Left renal cortex interstitium (tissue), 4 donors: ENCODE data around the gene ALDH1B1. TPM values are rescaled to one million over a fixed set of nuclear protein-coding genes. Genes with fewer than 3 reads are reported as not detected.
A peak's percentile ranks its signal among the peaks of the same experiment; 100 is the strongest.
"Not testable (repeated sequence)": the region's sequence is repeated elsewhere in the genome, so short reads cannot be mapped to it uniquely, and the experiment has no call there.

Experiments used
- DNase-seq, 4 donors: peaks; one replicate each; pipeline ENCODE4 v3.0.0-alpha.2; 2013; ENCODE audit warnings: low read depth in 4 of 4, low spot score in 2 of 4, missing footprints in 1 of 4
- polyA plus RNA-seq, 4 donors: library from polyadenylated mRNA; unstranded; fragments of 120-200 nt; gene quantifications; one replicate each; pipeline ENCODE4 v1.2.1, GENCODE V29; 2013; ENCODE audit not compliant: insufficient read length in 4 of 4

Gene ALDH1B1
- polyA plus RNA-seq, 4 donors = 25.6 to 39.3 (median 36.1) TPM

DNA sequence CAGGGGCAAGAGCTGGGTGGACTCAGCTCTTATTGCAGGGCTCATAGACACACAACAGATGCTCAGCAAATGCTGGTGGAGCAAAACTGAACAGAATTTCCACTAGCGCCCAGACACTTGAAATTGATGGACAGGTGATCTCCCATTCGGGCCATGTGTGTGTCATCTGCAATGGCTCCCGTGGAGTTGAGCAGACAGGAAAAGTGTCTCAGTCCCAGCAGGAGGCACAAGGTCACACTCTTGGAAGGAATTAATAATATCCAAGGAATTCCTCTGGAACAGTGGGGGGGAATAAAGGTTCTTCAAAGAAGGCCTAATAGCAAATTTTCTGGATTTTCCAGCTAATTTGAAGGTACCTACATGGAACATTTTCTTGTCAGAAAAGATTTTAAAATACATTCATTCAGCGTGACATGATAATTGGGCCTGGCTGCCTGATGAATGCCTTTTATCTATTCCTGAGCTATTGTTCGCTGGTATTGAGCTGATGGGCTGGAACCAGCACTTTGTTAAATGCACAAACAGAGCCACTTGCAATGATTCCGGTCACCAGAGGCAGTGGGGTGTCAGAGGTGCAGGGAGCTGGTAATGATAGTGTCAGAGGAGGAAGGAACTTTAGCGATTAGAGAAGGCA lies 31.5 kb upstream of the ALDH1B1 start:
- no peak for DNase-seq

DNA sequence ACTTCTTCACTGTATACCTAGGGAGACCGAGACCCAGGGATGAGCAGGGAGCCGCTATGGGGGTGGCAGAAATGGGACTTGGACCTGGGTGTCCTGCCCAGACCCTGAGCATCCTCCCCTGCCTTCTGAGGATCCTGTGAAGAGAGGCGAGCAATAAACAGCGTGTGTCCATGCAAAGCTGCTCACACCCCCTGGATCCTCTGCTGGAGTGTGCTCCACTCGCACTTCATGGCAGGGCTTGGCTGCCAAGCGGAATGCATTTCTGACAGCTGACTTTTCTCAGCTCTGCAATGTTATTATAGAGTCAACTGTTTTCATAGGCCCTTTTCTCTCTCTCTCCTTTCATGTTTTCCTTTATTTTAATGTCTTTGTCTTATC lies 31.0 kb upstream of the ALDH1B1 start:
- DNase-seq = no peak

DNA sequence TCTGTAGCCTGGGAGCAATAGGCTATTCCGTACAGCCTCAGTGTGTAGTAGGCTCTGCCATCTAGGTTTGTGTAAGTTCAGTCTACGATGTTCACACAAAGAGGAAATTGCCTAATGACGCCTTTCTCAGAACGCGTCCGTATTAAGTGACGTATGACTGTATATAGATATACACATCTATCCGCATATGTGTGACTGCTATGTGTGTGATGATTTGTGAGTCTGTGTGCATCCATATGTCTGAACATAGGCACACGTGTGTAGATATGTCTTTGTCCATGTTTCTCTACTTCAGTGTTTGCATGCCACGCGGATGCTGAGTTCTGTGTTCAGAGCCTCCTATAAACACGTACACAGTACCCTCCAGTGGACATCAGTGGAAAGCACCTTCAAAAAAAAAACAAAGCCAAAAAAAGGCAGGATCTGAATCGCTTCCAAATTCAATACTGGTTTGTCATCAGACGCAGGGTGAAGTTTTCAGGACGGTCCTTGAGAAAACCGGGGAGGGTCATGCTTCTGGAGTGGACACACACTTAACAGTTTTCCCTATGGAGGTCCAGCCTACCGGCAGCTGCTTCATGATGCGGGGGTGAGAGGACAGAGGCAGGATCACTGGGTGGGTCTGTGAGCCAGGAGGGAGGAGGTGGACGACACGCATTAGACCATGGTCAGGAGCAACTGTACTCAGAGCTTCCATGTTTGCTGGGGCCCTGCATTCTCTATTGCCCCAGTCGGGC lies 29.5 kb upstream of the ALDH1B1 start:
- peak in 2 of 4 donors; percentile 53 to 62 for DNase-seq

DNA sequence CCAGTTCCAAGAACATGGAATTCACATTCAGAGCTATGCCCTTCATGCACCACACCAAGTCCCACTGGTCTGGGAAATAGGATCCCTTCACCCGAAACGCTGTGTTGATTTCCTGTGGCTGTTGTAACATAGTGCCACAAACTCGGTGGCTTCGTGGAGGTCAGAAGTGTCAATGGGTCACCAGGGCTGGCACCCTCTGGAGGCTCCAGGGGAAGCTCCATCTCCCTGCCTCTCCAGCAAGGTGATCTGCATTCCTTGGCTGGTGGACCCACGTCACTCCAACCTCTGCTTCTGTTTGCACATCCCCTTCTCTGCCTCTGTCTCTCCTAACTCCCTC lies 28.9 kb upstream of the ALDH1B1 start:
- DNase-seq = no peak

DNA sequence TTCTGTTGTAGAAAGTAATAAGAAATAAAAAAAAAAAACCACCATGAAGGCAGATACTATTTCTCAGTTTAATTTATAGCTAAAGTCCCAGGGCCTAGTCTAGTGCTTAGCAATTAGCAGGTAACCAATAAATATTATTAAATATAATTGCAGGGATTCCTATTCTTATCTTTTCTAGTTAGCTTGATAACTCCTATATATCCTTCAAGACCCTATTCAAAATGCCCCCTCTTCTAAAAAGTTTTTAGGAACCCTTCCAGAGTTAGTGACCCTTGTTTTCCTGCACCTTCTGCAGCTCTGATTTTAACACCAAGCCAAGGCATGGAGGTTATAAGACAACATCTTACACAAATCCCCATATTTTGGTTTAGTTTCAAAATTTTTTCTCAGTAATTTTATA lies 24.6 kb upstream of the ALDH1B1 start:
- DNase-seq = no peak

DNA sequence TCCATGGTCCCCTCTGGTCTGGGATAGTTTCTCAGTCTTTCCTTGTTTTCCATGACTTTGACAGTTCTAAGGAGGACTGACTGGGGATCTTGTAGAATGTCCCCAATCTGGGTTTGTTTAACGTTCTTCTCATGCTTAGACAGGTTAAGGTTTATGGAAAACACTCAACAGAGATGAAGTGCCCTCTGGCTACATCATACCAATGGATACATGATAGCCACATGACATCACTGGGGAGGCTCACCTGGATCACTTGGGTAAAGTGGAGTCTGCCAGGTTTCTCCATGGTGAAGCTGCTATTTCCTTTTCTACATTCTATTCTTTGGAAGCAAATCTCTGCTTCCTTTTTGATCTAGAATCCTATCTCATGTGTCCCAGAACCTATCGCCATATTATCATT lies 23.8 kb upstream of the ALDH1B1 start:
- DNase-seq = no peak

DNA sequence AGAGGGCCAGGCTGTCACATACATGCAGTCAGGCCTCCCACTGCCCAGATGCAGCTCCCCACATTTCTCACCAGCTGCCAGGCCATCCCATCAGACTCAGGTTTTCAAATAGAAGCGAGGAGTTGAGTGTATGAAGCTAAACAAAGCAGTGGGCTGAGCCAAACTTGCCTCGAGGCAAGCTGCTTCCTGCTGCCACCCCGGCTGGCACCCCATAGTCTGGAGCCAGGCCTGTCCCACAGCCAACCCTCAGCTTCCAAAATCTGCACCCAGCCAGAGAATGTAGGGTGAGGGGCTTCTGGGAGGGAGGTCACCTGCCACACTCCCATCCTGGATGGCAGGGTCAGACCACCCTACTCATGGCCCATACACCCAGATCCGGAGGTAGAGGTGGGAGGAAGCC lies 22.3 kb upstream of the ALDH1B1 start:
- DNase-seq = no peak

DNA sequence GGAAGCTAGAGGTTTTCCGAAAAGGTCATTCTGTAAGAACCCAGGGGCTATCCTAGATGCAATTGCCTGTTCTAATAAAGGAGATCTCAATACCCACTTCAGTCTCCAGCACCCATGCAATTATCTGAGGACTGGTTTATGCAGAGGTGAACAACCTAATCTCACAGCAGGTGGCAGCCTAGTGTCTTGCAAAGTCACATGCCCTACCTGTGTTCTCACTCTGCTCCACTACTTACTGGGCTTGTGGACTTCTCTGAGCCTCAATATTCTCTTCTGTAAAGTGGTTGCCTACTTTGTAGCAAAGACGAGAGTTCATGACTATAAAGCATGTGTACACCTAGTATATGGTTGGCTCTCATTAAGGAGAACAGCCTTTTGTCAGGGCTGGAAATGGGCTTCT lies 21.0 kb upstream of the ALDH1B1 start:
- no peak for DNase-seq

DNA sequence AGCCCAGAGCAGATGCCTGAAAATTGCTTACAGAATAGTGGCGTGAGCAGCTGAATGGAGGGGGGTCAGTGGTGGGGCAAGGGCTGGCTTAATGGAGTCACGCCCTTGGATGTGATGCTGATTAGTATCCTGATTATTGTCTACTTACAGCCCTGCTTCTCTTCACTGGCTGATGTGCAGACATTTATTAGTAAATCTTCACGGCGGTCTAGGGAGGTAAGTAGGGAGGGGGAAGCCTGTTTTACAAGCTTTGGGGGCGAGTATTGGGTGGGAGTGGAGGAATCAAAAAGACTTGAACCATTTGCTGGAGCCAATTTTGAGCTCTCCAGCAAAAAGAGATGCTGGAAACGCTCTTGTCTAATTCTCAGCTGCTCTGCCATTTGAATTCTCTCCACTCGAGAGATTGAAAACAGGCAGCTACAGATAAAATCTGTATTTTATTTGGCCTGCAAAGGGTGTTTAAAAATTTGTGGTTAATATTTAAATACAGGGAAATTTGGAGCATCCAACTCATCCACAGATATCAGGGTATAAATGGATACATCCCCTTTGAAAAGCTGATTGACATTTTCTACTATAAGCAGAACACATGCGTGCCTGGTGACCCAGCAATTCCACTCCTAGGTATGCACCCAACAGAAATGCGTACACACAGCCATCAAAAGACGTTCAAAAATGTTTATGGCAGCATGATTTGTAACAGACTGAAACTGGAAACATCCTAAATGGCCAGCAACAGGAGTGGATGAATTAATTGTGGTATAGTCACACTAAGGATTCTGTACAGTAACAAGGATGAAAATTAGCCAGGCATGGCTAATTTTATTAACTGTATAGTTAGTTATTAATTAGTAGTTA lies 19.5 kb upstream of the ALDH1B1 start:
- no peak for DNase-seq

DNA sequence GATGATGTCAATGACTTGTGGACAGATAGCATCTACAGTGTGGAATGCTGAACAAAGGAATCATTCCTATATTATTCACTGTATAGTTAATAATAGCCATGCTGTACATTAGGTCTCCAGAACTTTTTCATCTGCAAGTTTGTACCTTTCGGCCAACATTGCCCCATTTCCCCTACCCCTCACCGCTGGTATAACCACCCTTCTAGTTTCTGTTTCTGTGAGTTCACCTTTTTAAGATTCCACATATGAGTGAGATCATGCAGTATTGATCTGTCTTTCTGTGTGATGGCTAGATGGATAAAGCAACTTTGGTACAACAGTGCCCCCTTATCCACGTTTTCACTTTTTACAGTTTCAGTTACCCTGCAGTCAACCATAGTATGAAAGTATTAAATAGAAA lies 18.8 kb upstream of the ALDH1B1 start:
- DNase-seq = no peak

DNA sequence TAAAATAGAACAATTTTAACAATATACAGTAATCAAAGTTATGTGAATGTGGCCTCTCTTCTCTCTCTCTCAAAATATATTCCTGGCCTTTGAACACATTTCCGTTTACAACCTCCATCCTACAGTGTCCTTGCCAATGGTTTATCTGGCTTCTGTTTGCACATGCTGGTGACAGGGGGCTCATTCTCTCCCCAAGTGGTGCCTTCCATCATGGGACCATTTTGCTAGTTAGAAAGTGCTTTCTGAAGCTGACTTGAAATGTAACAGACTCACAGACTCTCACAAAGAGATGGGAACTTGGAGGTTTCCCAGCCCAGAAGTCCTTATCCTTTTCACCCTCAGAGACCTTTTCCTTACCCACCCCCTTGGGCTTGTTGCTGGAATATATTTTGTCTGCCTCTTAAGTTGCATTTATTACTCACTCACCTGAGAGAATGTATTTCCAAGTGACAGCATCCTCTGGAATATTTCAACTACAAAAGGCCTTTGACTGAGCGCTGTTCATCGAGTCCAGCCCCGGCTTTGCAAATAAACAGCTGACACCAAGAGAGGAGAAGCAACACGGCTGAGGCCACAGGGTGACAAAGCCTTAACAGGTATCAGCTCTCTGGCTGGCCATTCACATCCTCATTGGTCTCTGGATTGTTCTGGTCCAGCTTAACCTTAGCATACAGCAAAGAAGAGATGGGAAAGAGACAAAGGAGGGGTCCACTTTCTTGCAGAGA lies 17.5 kb upstream of the ALDH1B1 start:
- DNase-seq = no peak

DNA sequence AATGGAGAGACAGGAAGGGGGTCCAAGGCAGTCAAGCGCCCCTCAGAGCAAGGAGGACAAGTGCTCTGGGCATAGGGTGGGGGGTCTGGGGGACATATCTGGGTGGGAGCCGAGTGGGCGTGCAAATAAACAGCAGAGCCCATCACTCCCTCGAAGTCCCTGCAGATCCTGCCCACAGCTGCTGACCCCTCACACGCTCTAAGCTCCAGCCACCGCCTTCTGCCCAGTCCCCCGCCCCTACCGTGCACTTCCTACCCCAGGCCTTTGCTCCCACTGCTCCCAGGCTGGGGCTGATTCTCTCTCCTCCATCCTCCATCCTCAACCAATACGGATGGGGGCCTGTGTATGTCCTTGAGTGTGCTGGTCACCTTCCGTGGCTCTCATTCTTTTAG lies 16.9 kb upstream of the ALDH1B1 start:
- no peak for DNase-seq

DNA sequence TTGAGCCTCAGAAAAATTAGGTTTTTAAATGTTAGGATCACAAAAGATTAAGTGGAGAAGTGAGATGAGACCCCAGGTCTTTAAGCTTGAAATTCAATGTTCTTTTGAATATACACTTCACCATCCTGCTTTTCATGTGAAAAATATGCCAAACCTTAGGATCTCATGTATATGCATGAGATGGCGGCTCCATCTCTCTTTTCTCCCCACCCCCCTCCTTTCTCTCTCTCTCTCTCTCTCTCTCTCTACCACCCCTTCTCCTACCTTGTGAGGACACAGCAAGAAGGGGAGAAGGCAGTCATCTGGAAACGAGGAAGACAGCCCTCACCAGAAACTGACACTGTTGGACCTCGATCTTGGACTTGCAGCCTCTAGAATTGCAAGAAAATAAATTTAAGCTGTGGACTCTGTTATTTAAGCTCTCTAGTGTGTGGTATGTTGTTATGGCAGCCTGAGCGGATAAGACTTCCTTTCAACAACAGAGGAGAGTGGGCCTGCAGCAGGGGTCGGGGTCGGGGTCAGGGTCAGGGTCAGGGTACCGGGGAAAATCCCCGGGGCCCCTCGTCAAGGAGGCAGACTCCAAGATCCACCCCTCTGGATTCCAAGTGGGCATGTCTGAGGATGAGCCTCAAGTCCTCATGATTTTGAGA lies 16.4 kb upstream of the ALDH1B1 start:
- no peak for DNase-seq

DNA sequence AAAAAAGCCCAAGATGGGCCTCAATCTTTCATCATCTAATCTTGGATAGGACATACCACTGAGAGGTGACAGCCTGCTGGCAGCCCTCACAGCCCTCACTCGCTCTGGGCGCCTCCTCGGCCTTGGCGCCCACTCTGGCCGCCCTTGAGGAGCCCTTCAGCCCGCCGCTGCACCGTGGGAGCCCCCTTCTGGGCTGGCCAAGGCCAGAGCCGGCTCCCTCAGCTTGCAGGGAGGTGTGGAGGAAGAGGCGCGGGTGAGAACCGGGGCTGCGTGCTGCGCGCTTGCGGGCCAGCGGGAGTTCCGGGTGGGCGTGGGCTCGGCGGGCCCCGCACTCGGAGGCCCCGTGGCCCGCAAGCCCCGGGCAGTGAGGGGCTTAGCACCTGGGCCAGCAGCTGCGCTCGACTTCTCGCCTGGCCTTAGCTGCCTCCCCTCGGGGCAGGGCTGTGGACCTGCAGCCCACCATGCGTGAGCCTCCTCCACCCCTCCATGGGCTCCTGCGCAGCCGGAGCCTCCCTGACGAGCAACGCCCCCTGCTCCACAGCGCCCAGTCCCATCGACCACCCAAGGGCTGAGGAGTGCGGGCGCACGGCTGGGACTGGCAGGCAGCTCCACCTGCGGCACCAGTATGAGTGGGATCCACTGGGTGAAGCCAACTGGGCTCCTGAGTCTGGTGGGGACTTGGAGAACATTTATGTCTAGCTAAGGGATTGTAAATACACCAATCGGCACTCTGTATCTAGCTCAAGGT lies 15.0 kb upstream of the ALDH1B1 start:
- DNase-seq = not testable (repeated sequence)

DNA sequence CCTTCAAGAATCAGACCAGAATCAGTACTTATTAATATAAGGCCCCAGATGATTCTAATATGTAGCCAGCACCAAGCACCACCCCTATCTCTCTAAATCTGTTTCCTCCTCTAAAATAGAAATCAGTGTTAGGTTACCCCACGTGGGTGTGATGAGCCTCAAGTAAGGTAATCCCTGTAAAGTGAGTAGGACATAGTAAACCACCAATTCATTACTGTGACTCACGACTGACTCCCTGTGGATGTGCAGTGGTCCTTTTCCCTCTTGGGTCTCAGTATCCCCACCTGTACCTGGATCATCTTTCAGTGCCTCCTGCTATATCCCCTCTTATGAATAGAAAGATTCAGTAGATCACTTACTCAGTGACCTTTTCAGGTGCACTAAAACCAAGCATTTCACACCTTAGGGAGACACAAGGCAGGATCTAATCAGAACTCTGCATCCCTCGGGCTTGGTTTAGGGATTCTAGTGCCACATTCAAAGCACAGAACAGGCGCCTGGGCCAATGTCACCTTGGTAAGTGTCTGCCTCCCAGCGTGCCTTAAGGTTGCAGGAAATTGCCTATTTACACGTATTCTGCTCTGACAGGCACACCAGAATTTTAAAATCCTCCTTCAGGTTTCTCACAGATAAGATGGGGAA lies 12.2 kb upstream of the ALDH1B1 start:
- no peak for DNase-seq

DNA sequence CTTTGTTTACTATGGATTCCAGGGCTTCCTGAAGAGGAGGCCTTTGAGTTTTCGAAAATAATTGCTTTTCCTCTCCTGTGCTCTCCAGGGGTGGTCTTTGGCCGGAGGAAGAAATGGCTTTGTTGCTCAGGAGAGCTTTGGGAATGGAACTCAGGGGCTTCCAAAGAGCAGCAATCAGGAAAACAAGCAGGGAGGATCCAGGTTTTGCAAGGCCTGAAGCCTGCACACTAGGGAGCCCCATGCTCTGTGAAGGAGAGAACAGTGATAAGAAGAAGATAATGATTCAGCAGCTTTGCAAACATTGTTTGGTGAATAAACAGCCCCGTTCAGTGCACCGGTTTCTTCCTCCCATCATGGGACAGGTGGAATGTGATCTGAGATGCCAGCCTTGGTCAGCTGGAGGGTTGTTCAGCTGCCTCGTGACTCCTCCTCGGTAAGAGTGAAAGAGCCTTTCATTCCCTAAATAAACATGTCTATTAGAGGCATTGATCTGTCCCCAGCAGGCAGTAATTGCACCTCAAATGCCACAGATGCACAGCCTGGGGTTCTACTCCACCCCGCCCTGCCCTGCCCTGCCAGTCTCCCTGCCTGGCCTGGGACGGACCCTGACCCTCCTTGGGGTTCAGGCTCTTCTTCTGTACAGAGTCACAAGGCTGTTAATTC lies 11.5 kb upstream of the ALDH1B1 start:
- DNase-seq = no peak

DNA sequence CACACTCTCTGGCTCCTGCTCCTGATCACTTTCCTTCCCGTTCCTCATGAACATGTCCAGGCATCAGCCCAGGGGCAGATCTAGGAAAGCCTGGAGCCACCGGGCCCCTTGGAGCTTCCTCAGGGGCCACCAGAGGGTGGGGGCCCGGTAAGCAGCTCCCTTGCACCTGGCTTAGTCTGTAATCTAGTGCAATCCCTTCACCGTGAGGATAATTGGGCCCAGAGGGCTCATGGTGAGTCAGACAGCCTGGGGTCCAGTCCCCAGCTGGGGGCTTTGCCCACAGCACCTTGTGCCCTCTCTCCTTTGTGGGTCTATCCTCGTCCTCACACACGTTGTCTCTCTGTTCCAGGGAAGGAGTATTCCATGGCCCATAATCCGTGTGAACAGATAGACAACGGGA lies 10.4 kb upstream of the ALDH1B1 start:
- no peak for DNase-seq

DNA sequence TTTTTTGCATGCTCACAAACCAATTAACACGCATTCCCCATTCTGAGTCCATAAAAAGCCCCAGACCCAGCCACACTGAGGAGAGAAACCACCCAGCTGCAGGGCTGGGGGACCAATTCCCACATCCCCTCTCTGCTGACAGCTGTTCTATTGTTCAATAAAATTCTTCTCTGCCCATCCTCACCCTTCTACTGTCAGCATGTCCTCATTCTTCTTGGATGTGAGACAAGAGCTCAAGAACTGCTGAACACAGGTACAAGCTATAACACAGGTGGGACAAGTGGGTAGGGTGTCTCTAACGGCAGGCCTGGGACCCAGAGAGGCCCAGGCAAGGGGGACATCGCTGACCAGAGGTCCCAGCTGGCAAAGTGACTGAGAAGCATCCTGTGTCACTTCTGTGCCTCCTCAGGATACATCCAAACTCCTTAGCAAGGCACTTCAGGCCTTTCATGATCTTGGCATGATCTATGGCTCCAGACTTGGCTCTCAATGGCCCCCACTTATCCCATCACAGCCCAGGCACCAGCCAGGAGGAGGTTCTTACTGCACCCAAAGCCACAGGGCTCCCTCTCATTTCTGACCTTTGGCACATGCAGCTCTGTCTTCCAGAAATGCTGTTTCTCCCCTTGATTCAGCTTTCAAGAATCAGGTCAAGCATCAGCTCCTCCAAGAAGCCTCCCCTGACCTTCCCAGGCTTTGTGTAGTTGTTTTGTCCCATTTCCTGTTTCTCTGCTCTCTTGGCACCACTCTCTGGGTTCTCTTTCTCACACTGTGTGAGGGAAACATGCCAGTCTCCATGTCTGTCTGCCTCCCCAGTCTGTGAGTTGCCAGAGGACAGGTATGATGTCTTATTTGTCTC lies 7.3 kb upstream of the ALDH1B1 start:
- no peak for DNase-seq
